Brain microvascular endothelial cell (primary cell): ENCODE data around the gene TRAF1.
A peak's percentile ranks its signal among the peaks of the same experiment; 100 is the strongest.

Experiments
- DNase-seq: peaks from one replicate; pipeline ENCODE4 v3.0.0-alpha.2; 2020
- H3K27ac ChIP-seq: fragments of 250-450 bp; sonication (Bioruptor Pico); 2 replicates; pipeline ENCODE4 v1.5.1; 2020; ENCODE audit warnings: mild to moderate bottlenecking, moderate library complexity
- H3K27me3 ChIP-seq: fragments of 250-450 bp; sonication (Bioruptor Pico); replicated peaks from 2 replicates; pipeline ENCODE4 v1.5.1; 2020; ENCODE audit warnings: mild to moderate bottlenecking
- H3K36me3 ChIP-seq: fragments of 250-450 bp; sonication (Bioruptor Pico); replicated peaks from 2 replicates; pipeline ENCODE4 v1.5.1; 2020; ENCODE audit warnings: mild to moderate bottlenecking
- H3K4me3 ChIP-seq: 2 replicates; pipeline ENCODE4 v1.5.1; 2011; ENCODE audit warnings: low read depth, mild to moderate bottlenecking, control low read depth, low read length, moderate library complexity
- in situ Hi-C: cut with HindIII; loops from 2 replicates; pipeline ENCODE4 v1.10.0; 2017; ENCODE audit warnings: low sequenced_read_pairs, low pct_ligation_motif_present
- TF ChIP-seq, protein P1 (sequence below): IDR thresholded peaks from 2 replicates; pipeline ENCODE4 v1.5.1; 2011; ENCODE audit warnings: low read depth, mild to moderate bottlenecking, moderate library complexity, low read length, control low read depth, inconsistent platforms; ENCODE audit errors: missing control alignments

TRAF1 gene

DNA sequence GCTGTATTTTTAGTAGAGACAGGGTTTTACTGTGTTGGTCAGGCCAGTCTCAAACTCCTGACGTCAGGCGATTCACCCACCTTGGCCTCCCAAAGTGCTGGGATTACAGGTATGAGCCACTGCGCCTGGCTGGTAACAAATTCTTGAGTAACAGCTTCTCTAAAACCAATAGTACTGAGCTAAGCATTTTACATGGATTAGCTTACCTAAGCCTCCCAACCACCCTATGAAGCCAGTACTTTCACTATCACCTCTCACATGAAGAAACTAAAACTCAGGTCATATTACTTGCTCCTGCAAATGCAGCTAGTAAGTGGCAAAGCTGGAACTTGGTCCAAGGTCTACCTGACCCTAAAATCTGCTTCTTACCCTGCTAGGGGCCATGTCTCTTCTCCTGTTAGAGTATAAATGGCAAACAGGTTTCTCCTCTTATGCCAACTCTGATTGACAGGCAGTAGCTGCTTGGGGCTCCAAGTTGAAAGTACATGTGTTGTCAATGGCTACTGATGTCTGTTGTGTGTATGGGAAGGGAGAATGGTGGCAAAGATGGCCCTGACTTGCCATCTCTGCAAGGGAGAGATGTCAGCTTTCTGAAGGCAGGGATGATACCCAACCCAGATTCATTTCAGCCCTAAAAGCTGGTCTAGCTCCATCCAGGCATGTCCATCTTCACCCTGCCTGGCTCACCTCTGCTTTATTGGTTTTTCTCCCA, 53.6 kb downstream of the TRAF1 start:
- in situ Hi-C loops, result no loop called here
- peaks cover 2% of the 10 kb centered on the region for H3K36me3 ChIP-seq
- no peak overlapping the region for H3K4me3 ChIP-seq
- TF ChIP-seq, protein P1, sequence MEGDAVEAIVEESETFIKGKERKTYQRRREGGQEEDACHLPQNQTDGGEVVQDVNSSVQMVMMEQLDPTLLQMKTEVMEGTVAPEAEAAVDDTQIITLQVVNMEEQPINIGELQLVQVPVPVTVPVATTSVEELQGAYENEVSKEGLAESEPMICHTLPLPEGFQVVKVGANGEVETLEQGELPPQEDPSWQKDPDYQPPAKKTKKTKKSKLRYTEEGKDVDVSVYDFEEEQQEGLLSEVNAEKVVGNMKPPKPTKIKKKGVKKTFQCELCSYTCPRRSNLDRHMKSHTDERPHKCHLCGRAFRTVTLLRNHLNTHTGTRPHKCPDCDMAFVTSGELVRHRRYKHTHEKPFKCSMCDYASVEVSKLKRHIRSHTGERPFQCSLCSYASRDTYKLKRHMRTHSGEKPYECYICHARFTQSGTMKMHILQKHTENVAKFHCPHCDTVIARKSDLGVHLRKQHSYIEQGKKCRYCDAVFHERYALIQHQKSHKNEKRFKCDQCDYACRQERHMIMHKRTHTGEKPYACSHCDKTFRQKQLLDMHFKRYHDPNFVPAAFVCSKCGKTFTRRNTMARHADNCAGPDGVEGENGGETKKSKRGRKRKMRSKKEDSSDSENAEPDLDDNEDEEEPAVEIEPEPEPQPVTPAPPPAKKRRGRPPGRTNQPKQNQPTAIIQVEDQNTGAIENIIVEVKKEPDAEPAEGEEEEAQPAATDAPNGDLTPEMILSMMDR, result no peak
- no peaks in the 10 kb centered on the region for H3K27me3 ChIP-seq
- no peak overlapping the region for H3K27ac ChIP-seq
- no peak for DNase-seq

DNA sequence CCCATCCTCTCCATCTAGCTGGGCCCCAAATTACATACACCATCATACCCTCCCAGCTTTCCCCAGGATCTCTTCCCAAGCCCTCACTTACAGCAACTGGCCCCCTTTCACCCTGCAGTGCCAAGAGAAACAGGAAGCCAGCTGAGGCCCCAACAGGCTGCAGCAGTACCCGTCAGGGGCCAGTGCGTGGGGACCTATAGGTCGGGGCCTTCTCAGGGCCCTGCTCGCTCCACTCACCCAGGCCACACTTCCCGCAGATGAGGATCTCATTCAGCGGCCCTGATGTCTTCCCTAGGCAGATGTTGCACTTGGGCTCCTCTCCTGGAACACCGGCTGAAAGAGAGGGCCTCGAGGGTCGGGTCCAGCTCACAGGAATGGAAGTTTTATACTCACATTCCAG, 56.4 kb downstream of the TRAF1 start:
- DNase-seq, result no peak
- in situ Hi-C loops, result no loop called here
- H3K27ac ChIP-seq, result no peak overlapping the region
- H3K4me3 ChIP-seq, result no peak overlapping the region
- no peaks in the 10 kb centered on the region for H3K27me3 ChIP-seq
- TF ChIP-seq, protein P1, result no peak
- H3K36me3 ChIP-seq, result peaks cover 2% of the 10 kb centered on the region

DNA sequence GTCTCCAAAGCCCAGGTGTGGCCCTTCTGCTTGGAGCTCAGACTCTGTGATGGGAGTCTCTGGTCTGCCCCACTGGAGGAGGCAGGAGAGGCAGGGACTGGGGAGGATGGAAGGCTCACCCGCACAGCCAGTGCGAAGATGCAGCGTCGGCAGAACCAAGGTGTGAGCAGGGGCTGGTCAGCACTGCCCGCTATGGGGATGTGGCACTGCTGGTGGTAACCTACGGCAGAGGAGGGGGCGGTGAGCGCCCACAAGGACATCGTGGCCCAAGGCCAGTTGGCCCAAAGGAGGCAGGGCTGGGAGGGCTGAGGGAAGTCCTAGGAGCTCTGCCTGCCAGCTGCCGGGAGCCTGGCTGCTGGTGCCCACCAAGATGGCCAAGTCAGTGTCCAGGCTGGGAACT, 56.9 kb downstream of the TRAF1 start:
- Histone ChIP-seq H3K36me3 (peaks cover 2% of the 10 kb centered on the region), H3K27me3 (no peaks in the 10 kb centered on the region), H3K4me3 (no peak overlapping the region), H3K27ac (no peak overlapping the region)
- in situ Hi-C loops, result no loop called here
- no peak for DNase-seq
- TF ChIP-seq, protein P1, result no peak

DNA sequence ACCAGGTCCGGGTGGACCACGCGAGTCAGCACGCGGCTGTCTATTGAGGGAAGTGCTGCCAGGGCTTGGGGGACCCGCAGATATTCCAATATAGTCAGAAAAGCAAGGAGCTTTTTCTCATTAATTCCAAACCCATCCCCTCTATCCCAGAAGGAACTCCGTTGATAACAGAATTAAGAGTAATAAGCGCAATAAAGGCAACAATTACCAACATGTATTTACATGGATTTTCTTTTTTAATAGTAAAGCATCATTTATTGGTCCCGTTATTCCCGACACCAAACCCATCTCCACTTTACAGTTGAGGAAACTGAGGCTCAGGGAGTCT, 57.3 kb downstream of the TRAF1 start:
- no peak for DNase-seq
- Histone ChIP-seq H3K4me3 (peak overlapping the region; percentile 62), H3K36me3 (peaks cover 2% of the 10 kb centered on the region), H3K27me3 (no peaks in the 10 kb centered on the region), H3K27ac (peak overlapping the region; percentile 24)
- in situ Hi-C loops, result no loop called here
- TF ChIP-seq, protein P1, result no peak

DNA sequence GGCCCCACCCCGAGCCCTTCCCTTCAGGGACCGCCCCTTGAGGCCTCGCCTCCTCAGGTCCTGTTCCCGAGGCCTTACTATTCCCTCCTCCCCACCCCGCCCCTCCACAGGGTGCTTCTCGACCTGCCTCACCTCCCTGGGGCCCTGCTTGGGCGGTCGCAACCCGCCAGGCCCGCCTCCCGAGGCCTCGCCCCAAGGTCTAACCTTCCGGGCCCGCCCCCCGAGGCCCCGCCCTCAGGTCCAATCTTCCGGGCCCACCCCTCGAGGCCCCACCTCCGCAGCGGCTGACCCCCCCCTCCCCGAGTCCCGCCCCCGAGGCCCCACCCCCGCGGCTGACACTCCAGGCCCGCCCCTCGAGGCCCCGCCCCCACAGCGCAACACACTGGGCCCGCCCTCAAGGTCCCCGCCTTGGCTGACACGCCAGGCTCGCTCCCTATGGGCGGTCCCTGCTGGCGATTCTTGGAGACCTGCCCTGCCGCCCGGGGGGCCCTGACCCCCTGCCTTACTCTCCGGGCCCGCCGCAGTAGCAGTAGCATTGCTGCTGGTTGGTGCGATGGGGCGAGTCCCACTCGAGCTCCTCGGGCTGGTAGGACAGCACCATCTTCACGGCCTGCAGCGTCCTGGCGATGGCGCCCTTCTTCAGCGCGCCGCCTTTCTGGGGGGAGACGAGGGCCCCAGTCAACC, 57.8 kb downstream of the TRAF1 start:
- peaks cover 3% of the 10 kb centered on the region for H3K36me3 ChIP-seq
- peak overlapping the region; percentile 55 for H3K27ac ChIP-seq
- in situ Hi-C loops, result no loop called here
- H3K27me3 ChIP-seq, result no peaks in the 10 kb centered on the region
- peak overlapping the region; percentile 62 for H3K4me3 ChIP-seq
- TF ChIP-seq, protein P1, result peak; percentile 69
- peak; percentile 92 for DNase-seq
